GM10847 (cell line): Measurements from ENCODE around the gene NEUROD1.

Experiments
- POLR2A ChIP-seq: IDR thresholded peaks from 2 replicates; pipeline ENCODE4 v1.6.1; 2011; ENCODE audit not compliant: insufficient read length; ENCODE audit errors: extremely low read depth

NEUROD1 gene

GRCh38 chr2:181657379-181657778 lies 22.9 kb downstream of the NEUROD1 start:
- TF ChIP-seq POLR2A: no peak

- TF ChIP-seq POLR2A: no peak
These were observed 23.6 kb downstream of the NEUROD1 start, which contains the start of gene CERKL for GRCh38 chr2:181656450-181657291. TSS of gene CERKL (minus strand) at chr2:181657105. CDS start at chr2:181657006, 99 bp downstream.

GRCh38 chr2:181655519-181655918 lies 24.8 kb downstream of the NEUROD1 start:
- TF ChIP-seq POLR2A: no peak

GRCh38 chr2:181649436-181649979 lies 30.8 kb downstream of the NEUROD1 start:
- no peak for TF ChIP-seq POLR2A

- no peak for TF ChIP-seq POLR2A
These were observed 31.7 kb downstream of the NEUROD1 start for GRCh38 chr2:181648478-181649155.

- TF ChIP-seq POLR2A: no peak
These were observed 33.8 kb downstream of the NEUROD1 start for GRCh38 chr2:181646415-181646987.

GRCh38 chr2:181643151-181643550 lies 37.2 kb downstream of the NEUROD1 start:
- TF ChIP-seq POLR2A: no peak

GRCh38 chr2:181642086-181642485 lies 38.2 kb downstream of the NEUROD1 start:
- no peak for TF ChIP-seq POLR2A

- TF ChIP-seq POLR2A: no peak
These were observed 40.6 kb downstream of the NEUROD1 start for GRCh38 chr2:181639686-181640085.

GRCh38 chr2:181632733-181633401 lies 47.5 kb downstream of the NEUROD1 start:
- no peak for TF ChIP-seq POLR2A

- TF ChIP-seq POLR2A: no peak
These were observed 51.4 kb downstream of the NEUROD1 start for GRCh38 chr2:181628590-181629585.

GRCh38 chr2:181627545-181627944 lies 52.8 kb downstream of the NEUROD1 start:
- TF ChIP-seq POLR2A: no peak

GRCh38 chr2:181626671-181627070 lies 53.6 kb downstream of the NEUROD1 start:
- TF ChIP-seq POLR2A: no peak
